B cell (primary cell): ENCODE data around the gene RAB24. TPM values are rescaled to one million over a fixed set of nuclear protein-coding genes. Genes with fewer than 3 reads are reported as not detected.

Experiments
- ATAC-seq: fragments of 200-7000 bp; cut with Tn5 transposase; one replicate; pipeline ENCODE4 v1.10.0; 2021; ENCODE audit warnings: low read depth, mild to moderate bottlenecking, moderate number of reproducible peaks, moderate library complexity
- CTCF ChIA-PET: fragments of 350-600 bp; sonication (Branson Sonifier 250); formaldehyde crosslinking; loops from one replicate; lab custom pipeline; 2021; ENCODE audit warnings: antibody characterized with exemption, inconsistent platforms; lab: Charles Lee
- POLR2A ChIA-PET: fragments of 350-600 bp; sonication (Branson Sonifier 250); formaldehyde crosslinking; loops from one replicate; lab custom pipeline; 2021; ENCODE audit warnings: antibody characterized with exemption; lab: Charles Lee
- DNase-seq: peaks from one replicate; pipeline ENCODE4 v3.0.0; 2013
- H2AFZ ChIP-seq: 2 replicates; pipeline ENCODE4 v1.6.1; 2012; ENCODE audit warnings: mild to moderate bottlenecking, low read depth, low read length; ENCODE audit not compliant: insufficient read depth, poor library complexity, severe bottlenecking
- H3K27ac ChIP-seq, 2 donors: 1 replicate in 1 of 2; 2 replicates in 1 of 2; pipeline ENCODE4 v1.5.1; 2012 to 2013; ENCODE audit warnings: low read length in 2 of 2, mild to moderate bottlenecking in 2 of 2, moderate library complexity in 1 of 2
- H3K27me3 ChIP-seq, 4 experiments: fragments of 200-600 bp in 1 of 4; sonication (generic) in 1 of 4; replicated peaks in 1 of 4; 1 replicate in 2 of 4; 2 replicates in 2 of 4; pipeline versions ENCODE4 v1.6.1 to v1.7.0; 2013 to 2016; ENCODE audit warnings: low read length in 3 of 4, mild to moderate bottlenecking in 2 of 4, mixed read lengths in 1 of 4, moderate library complexity in 1 of 4; ENCODE audit not compliant: insufficient read depth in 4 of 4, control insufficient read depth in 3 of 4; ENCODE audit errors: control extremely low read depth in 1 of 4
- H3K36me3 ChIP-seq, 2 experiments: replicated peaks in 1 of 2; 1 replicate in 1 of 2; 2 replicates in 1 of 2; pipeline versions ENCODE4 v1.6.1 to v1.7.1; 2013; ENCODE audit warnings: low read length in 1 of 2; ENCODE audit not compliant: insufficient read depth in 2 of 2, control insufficient read depth in 1 of 2; ENCODE audit errors: control extremely low read depth in 1 of 2, extremely low read depth in 1 of 2
- H3K4me1 ChIP-seq, 2 donors: fragments of 200-600 bp in 1 of 2; sonication (generic) in 1 of 2; 1 replicate in 1 of 2; 2 replicates in 1 of 2; pipeline versions ENCODE4 v1.5.1 to v1.6.1; 2013 to 2017; ENCODE audit warnings: low read length in 2 of 2; ENCODE audit not compliant: control insufficient read depth in 2 of 2, insufficient read depth in 2 of 2
- H3K4me2 ChIP-seq: replicated peaks from 2 replicates; pipeline ENCODE3; 2012; ENCODE audit warnings: mild to moderate bottlenecking, low read depth, low read length; ENCODE audit not compliant: poor library complexity, severe bottlenecking
- H3K4me3 ChIP-seq, 5 experiments: fragments of 200-600 bp in 1 of 5; sonication (generic) in 1 of 5; 1 replicate in 3 of 5; 2 replicates in 2 of 5; pipeline versions ENCODE4 v1.5.1 to v1.7.0; 2011 to 2016; ENCODE audit warnings: low read length in 4 of 5, mild to moderate bottlenecking in 4 of 5, low read depth in 2 of 5, control low read depth in 1 of 5, moderate library complexity in 1 of 5; ENCODE audit not compliant: insufficient read depth in 1 of 5; ENCODE audit errors: control extremely low read depth in 1 of 5, extremely low read depth in 1 of 5
- H3K79me2 ChIP-seq: fragments of 200-600 bp; sonication (generic); one replicate; pipeline ENCODE4 v1.6.0; 2016; ENCODE audit warnings: low read length; ENCODE audit not compliant: control insufficient read depth, insufficient read depth
- H3K9ac ChIP-seq: fragments of 200-600 bp; sonication (generic); 2 replicates; pipeline ENCODE4 v1.6.1; 2017; ENCODE audit warnings: mild to moderate bottlenecking, low read length, moderate library complexity
- H3K9me3 ChIP-seq, 3 donors: one replicate each; pipeline versions ENCODE4 v1.6.1 to v1.7.1; 2013; ENCODE audit warnings: low read length in 2 of 3; ENCODE audit not compliant: control insufficient read depth in 2 of 3, insufficient read depth in 1 of 3; ENCODE audit errors: control extremely low read depth in 1 of 3
- H4K20me1 ChIP-seq: 2 replicates; pipeline ENCODE4 v1.6.0; 2012; ENCODE audit warnings: mild to moderate bottlenecking, low read length; ENCODE audit not compliant: insufficient read depth, control insufficient read depth, poor library complexity, severe bottlenecking
- H3K27ac Mint-ChIP-seq: one replicate; pipeline ENCODE4 v1.8.0; 2021; ENCODE audit warnings: mixed read lengths
- H3K27me3 Mint-ChIP-seq: one replicate; pipeline ENCODE4 v1.8.0; 2021; ENCODE audit warnings: mixed read lengths
- H3K4me1 Mint-ChIP-seq: one replicate; pipeline ENCODE4 v1.8.0; 2021; ENCODE audit warnings: mixed read lengths
- H3K4me3 Mint-ChIP-seq: one replicate; pipeline ENCODE4 v1.8.0; 2021; ENCODE audit warnings: mixed read lengths
- H3K9me3 Mint-ChIP-seq: one replicate; pipeline ENCODE4 v1.8.0; 2022; ENCODE audit warnings: mixed read lengths; ENCODE audit not compliant: insufficient read depth
- CTCF ChIP-seq: fragments of 200-600 bp; IDR thresholded peaks from one replicate; pipeline ENCODE4 v1.8.0; 2022; ENCODE audit warnings: antibody characterized with exemption, mild to moderate bottlenecking
- EZH2 ChIP-seq: IDR thresholded peaks from 2 replicates; pipeline ENCODE4 v1.6.1; 2012; ENCODE audit warnings: borderline replicate concordance, low read depth, mild to moderate bottlenecking, moderate library complexity, low read length; ENCODE audit not compliant: insufficient read depth, poor library complexity, severe bottlenecking
- WGBS: methylation state at CpG from one replicate; pipeline ENCODE4 v1.1.5; 2013; ENCODE audit warnings: missing lambda C conversion rate; ENCODE audit not compliant: insufficient coverage; 5-methylcytosine and 5-hydroxymethylcytosine counted together
- intact Hi-C: fragments of 100-400 bp; cut with micrococcal nuclease; formaldehyde crosslinking; loops from one replicate; pipeline ENCODE4 v1.10.0; 2022
- polyA plus RNA-seq: library from polyadenylated mRNA; depleted of rRNA; stranded (reverse); fragments of >200 nt; gene quantifications from 2 replicates; pipeline ENCODE4 v1.2.3, GENCODE V29; 2012
- total RNA-seq, 2 donors: library from RNA; stranded (reverse); fragments of 120-200 nt in 1 of 2; gene quantifications; 1 replicate in 1 of 2; 2 replicates in 1 of 2; pipeline versions ENCODE4 v1.2.3 to v1.2.4, GENCODE V29; 2013 to 2022

The RAB24 gene
- total and polyA plus RNA-seq, 2 donors (not counting 1 experiment from before 2014, with no cell fraction given): 38.3 to 147 TPM

DNA sequence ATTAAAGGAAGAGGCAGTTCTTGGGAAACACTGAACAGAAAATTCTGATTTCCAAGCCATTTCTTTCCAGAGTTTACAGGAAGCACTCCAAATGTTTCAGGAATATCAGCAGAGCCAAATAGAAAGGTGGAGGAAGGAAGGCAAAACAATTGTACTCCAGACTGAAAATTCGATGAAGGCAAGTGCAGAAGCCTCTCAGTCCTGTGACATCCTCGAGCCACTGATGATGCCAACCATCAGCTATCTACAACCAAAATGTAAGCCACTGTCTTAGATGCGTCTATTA is 45.8 kb upstream of the RAB24 start:
- H3K4me1 Mint-ChIP-seq: peaks cover 48% of the 10 kb centered on the region
- DNase-seq (no peak), ATAC-seq (no peak)
- H3K79me2 ChIP-seq: peaks cover 68% of the 10 kb centered on the region
- no peaks in the 10 kb centered on the region for H3K27me3 Mint-ChIP-seq
- H3K9ac ChIP-seq: no peak overlapping the region
- WGBS: 80% methylated on average over 2 of the region's 3 CpGs
- H3K4me2 ChIP-seq: no peak overlapping the region
- ChIA-PET CTCF (interaction anchor here (1.2 to 1.3 kb wide), 2 partner anchors 22 to 238 kb away, joined by 4 read pairs; no protein-coding TSS in a partner anchor), POLR2A (interaction anchor here (0.9 kb wide), 1 partner anchor 36 kb away, joined by 5 read pairs; no protein-coding TSS in a partner anchor)
- H3K4me1 ChIP-seq: peaks cover 24 to 30% of the 10 kb centered on the region in 2 donors
- H3K4me3 ChIP-seq: no peak overlapping the region
- H3K27ac ChIP-seq: no peak overlapping the region
- H4K20me1 ChIP-seq: peaks cover 22% of the 10 kb centered on the region
- peak overlapping the region; percentile 96 for H3K4me3 Mint-ChIP-seq
- no peaks in the 10 kb centered on the region for H3K9me3 ChIP-seq
- H3K27ac Mint-ChIP-seq: no peak overlapping the region
- H3K9me3 Mint-ChIP-seq: no peaks in the 10 kb centered on the region
- intact Hi-C loops: no loop called here
- TF ChIP-seq EZH2 (no peak), CTCF (no peak)
- H2AFZ ChIP-seq: no peak overlapping the region
- H3K27me3 ChIP-seq: no peaks in the 10 kb centered on the region
- H3K36me3 ChIP-seq: peaks cover 5 to 27% of the 10 kb centered on the region in 2 experiments

GRCh38 chr5:177347699-177348098 is 44.2 kb upstream of the RAB24 start:
- Histone ChIP-seq H3K27ac (no peak overlapping the region), H3K36me3 (peaks cover 5 to 33% of the 10 kb centered on the region in 2 experiments), H3K9ac (no peak overlapping the region), H3K4me2 (no peak overlapping the region), H3K9me3 (no peaks in the 10 kb centered on the region), H3K4me3 (no peak overlapping the region), H2AFZ (no peak overlapping the region), H3K27me3 (no peaks in the 10 kb centered on the region), H3K4me1 (peaks cover 24 to 28% of the 10 kb centered on the region in 2 donors), H4K20me1 (peaks cover 34% of the 10 kb centered on the region), H3K79me2 (peaks cover 84% of the 10 kb centered on the region)
- Mint-ChIP-seq H3K27me3 (no peaks in the 10 kb centered on the region), H3K9me3 (no peaks in the 10 kb centered on the region), H3K27ac (no peak overlapping the region), H3K4me3 (no peak overlapping the region), H3K4me1 (peaks cover 43% of the 10 kb centered on the region)
- intact Hi-C loops: no loop called here
- WGBS: 94% methylated on average over 3 of the region's 4 CpGs
- ChIA-PET CTCF (no interaction called here), POLR2A (no interaction called here)
- no peak for TF ChIP-seq CTCF
- TF ChIP-seq EZH2: no peak
- no peak for DNase-seq
- no peak for ATAC-seq
